Measurements from ENCODE around the gene PAMR1. TPM values are rescaled to one million over a fixed set of nuclear protein-coding genes. Genes with fewer than 3 reads are reported as not detected.

The PAMR1 gene
- total and polyA plus RNA-seq, 2 of the 8 experiments (the other 6 are each of a cell fraction or from before 2014, with no cell fraction given) = 3.0 to 6.9 TPM

DNA sequence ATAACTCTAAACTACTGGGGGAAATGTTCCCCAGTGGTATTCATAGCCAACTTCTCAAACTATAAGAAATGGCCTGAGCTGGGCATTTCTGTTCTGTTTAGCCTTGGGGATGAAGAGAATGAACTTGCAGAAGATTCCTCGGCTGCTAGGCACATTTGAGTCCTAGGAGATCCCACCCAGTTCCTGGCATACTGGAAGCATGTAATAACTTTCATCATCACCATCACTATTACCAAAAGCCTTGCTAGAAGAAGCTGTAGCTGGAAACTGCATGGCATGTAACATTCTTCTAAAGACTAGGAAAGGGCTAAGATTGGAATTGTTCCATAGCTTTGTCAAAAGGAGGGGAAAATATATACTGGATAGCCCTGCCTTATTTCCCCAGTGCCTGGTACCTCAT lies 65.9 kb downstream of the PAMR1 start:
- H3K4ac ChIP-seq (replicated peaks; ENCODE audit: insufficient read length, low read depth, low read length) = no peak overlapping the region
- H2BK12ac ChIP-seq (ENCODE audit: low read depth, low read length) = no peak overlapping the region
- H4K5ac ChIP-seq (ENCODE audit: insufficient read length, low read depth, low read length) = no peak overlapping the region
- no peaks in the 10 kb centered on the region for H3K79me2 ChIP-seq (ENCODE audit: control insufficient read depth in 1 of 2, insufficient read depth in 2 of 2, low read length in 2 of 2)
- no peak overlapping the region for H4K91ac ChIP-seq (replicated peaks; ENCODE audit: insufficient read length, low read length)
- DNase-seq (ENCODE audit: low read depth in 1 of 2, low spot score in 2 of 2) (no peak), FAIRE-seq (no peak)
- H4K8ac ChIP-seq (ENCODE audit: extremely low read depth, insufficient read depth, low read length) = no peak overlapping the region
- no peak overlapping the region for H2BK120ac ChIP-seq (replicated peaks; ENCODE audit: low read depth, low read length)
- H3K14ac ChIP-seq (ENCODE audit: insufficient read length) = no peak overlapping the region
- no peak overlapping the region for H2BK15ac ChIP-seq (ENCODE audit: low read length)
- no peak overlapping the region for H3K18ac ChIP-seq (ENCODE audit: extremely low read depth, low read length)
- no peak overlapping the region for H3K56ac ChIP-seq (replicated peaks; ENCODE audit: insufficient read length, low read depth, low read length)
- no peaks in the 10 kb centered on the region for H3K23me2 ChIP-seq (ENCODE audit: low read depth, low read length)
- no peak overlapping the region for H3K27ac ChIP-seq (ENCODE audit: low read depth, low read length)
- peaks cover 0 to 5% (median 1%) of the 10 kb centered on the region in 4 experiments; a peak in 2 of 7 replicates for H3K4me1 ChIP-seq (replicated peaks in 1 of 4; ENCODE audit: control insufficient read depth in 3 of 4, insufficient read depth in 4 of 4, low read length in 3 of 4)
- no peak overlapping the region for H2AFZ ChIP-seq (ENCODE audit: low read length)
- CTCF ChIA-PET (ENCODE audit: partially characterized antibody) = interaction anchor here (0.6 to 1.1 kb wide), 3 partner anchors 42 to 916 kb away, joined by 3 read pairs; no protein-coding TSS in a partner anchor
- no peak overlapping the region for H3K4me3 ChIP-seq (ENCODE audit: extremely low read depth in 1 of 4, insufficient read depth in 2 of 4, low read depth in 3 of 4, low read length in 4 of 4)
- no peaks in the 10 kb centered on the region for H3K9me3 ChIP-seq (ENCODE audit: insufficient read depth in 2 of 2, low read depth in 1 of 2, low read length in 1 of 2)
- no peaks in the 10 kb centered on the region for H4K20me1 ChIP-seq (replicated peaks in 1 of 2; ENCODE audit: control insufficient read depth in 1 of 2, insufficient read depth in 2 of 2, low read length in 2 of 2)
- H3K4me2 ChIP-seq (ENCODE audit: insufficient read depth in 1 of 2, low read depth in 2 of 2, low read length in 2 of 2) = no peak overlapping the region
- WGBS, 2 experiments (ENCODE audit: extremely low coverage in 1 of 2, insufficient coverage in 1 of 2, insufficient read length in 1 of 2, insufficient replicate concordance in 2 of 2, low coverage in 1 of 2, low lambda C conversion rate in 2 of 2, missing lambda C conversion rate in 1 of 2) = 80% methylated on average over 1 of the region's 1 CpG; no CpG with 5 or more reads in 1 of the 2 experiments
- H3K23ac ChIP-seq (ENCODE audit: insufficient read length) = no peak overlapping the region
- no peaks in the 10 kb centered on the region for H3K79me1 ChIP-seq (ENCODE audit: low read depth, low read length)
- H3K36me3 ChIP-seq (ENCODE audit: control insufficient read depth in 2 of 4, insufficient read depth in 4 of 4, low read length in 3 of 4) = no peaks in the 10 kb centered on the region
- POLR2A ChIA-PET (ENCODE audit: partially characterized antibody) = no interaction called here
- no peak overlapping the region for H2AK5ac ChIP-seq (ENCODE audit: low read depth, low read length)
- no peak overlapping the region for H2BK5ac ChIP-seq (ENCODE audit: low read depth, low read length)
- H3K9ac ChIP-seq (replicated peaks in 1 of 4; ENCODE audit: extremely low read depth in 1 of 4, low read depth in 3 of 4, low read length in 3 of 4) = no peak overlapping the region
- H3K27me3 ChIP-seq (replicated peaks in 1 of 4; ENCODE audit: control insufficient read depth in 3 of 4, extremely low read depth in 1 of 4, insufficient read depth in 3 of 4, low read length in 3 of 4) = peaks cover 0 to 3% (median 0%) of the 10 kb centered on the region in 4 experiments; a peak in 1 of 7 replicates
- H2BK20ac ChIP-seq (ENCODE audit: low read length) = no peak overlapping the region
- TF ChIP-seq GABPA (IDR thresholded peaks at IDR 0.05; ENCODE audit: borderline replicate concordance, insufficient read depth, low read length) (no peak), EP300 (IDR thresholded peaks at IDR 0.05; ENCODE audit: borderline replicate concordance in 1 of 2, low read depth in 2 of 2, low read length in 2 of 2) (no peak), CTBP2 (IDR thresholded peaks at IDR 0.05; ENCODE audit: borderline replicate concordance, insufficient read depth, insufficient read length, low read length) (no peak), BCL11A (IDR thresholded peaks at IDR 0.05; ENCODE audit: low read depth in 2 of 2, low read length in 2 of 2) (no peak), CREB1 (IDR thresholded peaks at IDR 0.05) (no peak), RAD21 (IDR thresholded peaks at IDR 0.05 in 1 of 2, conservative IDR thresholded peaks at IDR 0.05 in 1 of 2; ENCODE audit: low read depth in 2 of 2, low read length in 2 of 2) (no peak), CEBPB (IDR thresholded peaks at IDR 0.05; ENCODE audit: low read depth, low read length) (no peak), SUZ12 (IDR thresholded peaks at IDR 0.05; ENCODE audit: low read length) (no peak)
- TF ChIP-seq, protein P1, sequence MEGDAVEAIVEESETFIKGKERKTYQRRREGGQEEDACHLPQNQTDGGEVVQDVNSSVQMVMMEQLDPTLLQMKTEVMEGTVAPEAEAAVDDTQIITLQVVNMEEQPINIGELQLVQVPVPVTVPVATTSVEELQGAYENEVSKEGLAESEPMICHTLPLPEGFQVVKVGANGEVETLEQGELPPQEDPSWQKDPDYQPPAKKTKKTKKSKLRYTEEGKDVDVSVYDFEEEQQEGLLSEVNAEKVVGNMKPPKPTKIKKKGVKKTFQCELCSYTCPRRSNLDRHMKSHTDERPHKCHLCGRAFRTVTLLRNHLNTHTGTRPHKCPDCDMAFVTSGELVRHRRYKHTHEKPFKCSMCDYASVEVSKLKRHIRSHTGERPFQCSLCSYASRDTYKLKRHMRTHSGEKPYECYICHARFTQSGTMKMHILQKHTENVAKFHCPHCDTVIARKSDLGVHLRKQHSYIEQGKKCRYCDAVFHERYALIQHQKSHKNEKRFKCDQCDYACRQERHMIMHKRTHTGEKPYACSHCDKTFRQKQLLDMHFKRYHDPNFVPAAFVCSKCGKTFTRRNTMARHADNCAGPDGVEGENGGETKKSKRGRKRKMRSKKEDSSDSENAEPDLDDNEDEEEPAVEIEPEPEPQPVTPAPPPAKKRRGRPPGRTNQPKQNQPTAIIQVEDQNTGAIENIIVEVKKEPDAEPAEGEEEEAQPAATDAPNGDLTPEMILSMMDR (IDR thresholded peaks at IDR 0.05; ENCODE audit: control extremely low read depth in 1 of 3, insufficient read depth in 1 of 3, low read depth in 1 of 3, low read length in 3 of 3) = no peak
- TF ChIP-seq, protein P2, sequence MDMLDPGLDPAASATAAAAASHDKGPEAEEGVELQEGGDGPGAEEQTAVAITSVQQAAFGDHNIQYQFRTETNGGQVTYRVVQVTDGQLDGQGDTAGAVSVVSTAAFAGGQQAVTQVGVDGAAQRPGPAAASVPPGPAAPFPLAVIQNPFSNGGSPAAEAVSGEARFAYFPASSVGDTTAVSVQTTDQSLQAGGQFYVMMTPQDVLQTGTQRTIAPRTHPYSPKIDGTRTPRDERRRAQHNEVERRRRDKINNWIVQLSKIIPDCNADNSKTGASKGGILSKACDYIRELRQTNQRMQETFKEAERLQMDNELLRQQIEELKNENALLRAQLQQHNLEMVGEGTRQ (IDR thresholded peaks at IDR 0.05; ENCODE audit: low read length) = no peak

All from H1 (cell line).